HL-60 (cell line): ENCODE measurements around the gene AGRN.
"Not testable (repeated sequence)": the region's sequence is repeated elsewhere in the genome, so short reads cannot be mapped to it uniquely, and the experiment has no call there.

Source experiments
- DNase-seq, 2 experiments: peaks; one replicate each; pipeline ENCODE4 v3.0.0-alpha.2; 2010 to 2020; ENCODE audit warnings: low read depth in 1 of 2, low spot score in 1 of 2
- H3K27ac ChIP-seq: fragments of 250-450 bp; sonication (Bioruptor Pico); replicated peaks from 2 replicates; pipeline ENCODE4 v1.5.1; 2020; ENCODE audit warnings: mild to moderate bottlenecking, moderate library complexity
- H3K27me3 ChIP-seq: fragments of 250-450 bp; sonication (Bioruptor Pico); 2 replicates; pipeline ENCODE4 v1.5.1; 2021; ENCODE audit warnings: mild to moderate bottlenecking, moderate library complexity; ENCODE audit not compliant: insufficient read depth, poor library complexity, severe bottlenecking
- H3K4me3 ChIP-seq: replicated peaks from 2 replicates; pipeline ENCODE4 v1.5.1; 2011; ENCODE audit warnings: mild to moderate bottlenecking, control low read depth, low read length; ENCODE audit not compliant: insufficient read depth
- CTCF ChIP-seq: IDR thresholded peaks from one replicate; pipeline ENCODE4 v1.5.1; 2011; ENCODE audit warnings: low read length, control low read depth, inconsistent platforms; ENCODE audit not compliant: insufficient read depth
- GABPA ChIP-seq: IDR thresholded peaks from 2 replicates; pipeline ENCODE4 v1.6.1; 2012; ENCODE audit warnings: low read depth
- POLR2AphosphoS5 ChIP-seq: IDR thresholded peaks from 2 replicates; pipeline ENCODE4 v1.6.1; 2012; ENCODE audit warnings: low read depth
- REST ChIP-seq: IDR thresholded peaks from 2 replicates; pipeline ENCODE4 v1.6.1; 2012; ENCODE audit warnings: low read depth; ENCODE audit not compliant: insufficient replicate concordance
- SPI1 ChIP-seq: IDR thresholded peaks from 2 replicates; pipeline ENCODE4 v1.6.1; 2012; ENCODE audit warnings: low read depth, mild to moderate bottlenecking, borderline replicate concordance

AGRN gene

GRCh38 chr1:1010131-1010530, 9.8 kb upstream of the AGRN start:
- DNase-seq, H3K27ac ChIP-seq, H3K4me3 ChIP-seq, H3K27me3 ChIP-seq: not testable (repeated sequence)

- H3K27ac ChIP-seq, result no peak overlapping the region
- H3K4me3 ChIP-seq, result no peak overlapping the region
- no peak for TF ChIP-seq GABPA
- no peak for TF ChIP-seq CTCF
- TF ChIP-seq POLR2AphosphoS5, result no peak
- TF ChIP-seq REST, result no peak
- TF ChIP-seq SPI1, result no peak
- no peak for DNase-seq
- no peaks in the 10 kb centered on the region for H3K27me3 ChIP-seq
Observed at GRCh38 chr1:1011396-1011949, 8.4 kb upstream of the AGRN start.

GRCh38 chr1:1012736-1013104, 7.2 kb upstream of the AGRN start:
- peak overlapping the region; percentile 56 for H3K4me3 ChIP-seq
- peak overlapping the region; percentile 59 for H3K27ac ChIP-seq
- not testable (repeated sequence) for H3K27me3 ChIP-seq, DNase-seq

GRCh38 chr1:1013105-1013921, 6.6 kb upstream of the AGRN start, which contains the start of gene ISG15:
Gene ISG15, plus strand, starts transcription at chr1:1013497. Its CDS starts 77 bp downstream, at chr1:1013574.
- Histone ChIP-seq H3K27me3 (no peaks in the 10 kb centered on the region), H3K27ac (peak within 1 kb of the TSS; percentile 59), H3K4me3 (peak within 1 kb of the TSS; percentile 56)
- TF ChIP-seq POLR2AphosphoS5 (peak; percentile 73), SPI1 (no peak)
- DNase-seq, result peak; percentile 61 to 90

- Histone ChIP-seq H3K4me3 (peak overlapping the region; percentile 56), H3K27ac (peak overlapping the region; percentile 59), H3K27me3 (no peaks in the 10 kb centered on the region)
- no peak for TF ChIP-seq REST
- TF ChIP-seq POLR2AphosphoS5, result no peak
- no peak for TF ChIP-seq CTCF
- no peak for TF ChIP-seq GABPA
- TF ChIP-seq SPI1, result no peak
- DNase-seq, result no peak
Observed at GRCh38 chr1:1013922-1014648, 5.8 kb upstream of the AGRN start.
